NCI-H345 treated with DMSO at 0.1 percent for 48 hours (cell line): ENCODE data around the gene TOR4A.
"Not testable (repeated sequence)": the region's sequence is repeated elsewhere in the genome, so short reads cannot be mapped to it uniquely, and the experiment has no call there.

Experiments
- DNase-seq: peaks from one replicate; lab custom pipeline; 2025; ENCODE audit not compliant: unreplicated experiment; lab: John Stamatoyannopoulos, UW

The TOR4A gene

GRCh38 chr9:137251490-137252268 is 25.8 kb upstream of the TOR4A start:
- DNase-seq: no peak

GRCh38 chr9:137252555-137253506 is 24.7 kb upstream of the TOR4A start:
- DNase-seq: no peak

DNA sequence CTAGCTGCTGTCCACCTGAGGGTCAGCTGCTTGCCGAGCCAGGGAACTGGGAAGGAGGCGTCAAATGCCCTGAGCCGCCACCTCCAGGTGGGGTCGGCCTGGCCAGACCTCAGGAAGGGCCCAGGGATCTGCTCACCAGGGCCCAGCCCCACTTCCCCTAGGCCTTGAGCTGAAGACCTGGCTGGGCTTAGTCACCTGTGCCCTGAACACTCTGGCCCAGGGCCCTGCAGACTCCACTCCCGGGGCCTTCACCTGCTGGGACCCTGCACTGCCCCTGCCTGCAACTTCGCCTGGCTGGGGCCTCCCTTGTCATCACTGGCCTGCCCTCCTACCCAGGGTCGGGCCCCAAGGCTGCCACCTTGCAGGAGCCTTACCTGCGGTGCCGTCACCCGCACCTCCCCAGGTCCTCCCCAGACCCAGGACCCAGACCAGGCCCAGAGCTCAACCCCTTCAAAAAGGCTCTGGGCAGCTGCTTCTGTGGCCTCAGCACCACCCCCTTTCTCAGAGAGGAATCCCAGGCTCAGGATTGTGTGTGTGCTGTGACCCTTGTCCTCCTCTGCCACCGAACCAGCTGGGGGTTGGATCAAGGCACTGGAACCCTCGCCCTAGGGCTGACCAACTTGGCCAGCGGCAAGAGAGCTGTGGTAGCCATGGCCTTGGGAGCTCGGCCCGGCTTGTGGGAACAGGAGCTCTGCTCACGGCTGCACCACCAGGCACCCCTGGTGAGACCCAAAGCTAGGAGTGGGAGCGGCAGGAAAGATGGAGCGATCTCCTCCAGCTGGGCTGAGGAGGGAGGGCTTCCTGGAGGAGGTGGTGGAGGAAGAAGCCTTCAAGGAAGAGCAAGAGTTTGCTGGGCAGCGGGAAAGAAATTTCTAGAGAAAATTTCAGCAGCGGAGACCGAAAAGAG is 23.6 kb upstream of the TOR4A start:
- no peak for DNase-seq

- peak; percentile 64 for DNase-seq
Measured at GRCh38 chr9:137254624-137255447, 22.7 kb upstream of the TOR4A start, which contains the start of gene NELFB. Gene NELFB, plus strand, starts transcription at chr9:137255327.

- DNase-seq: no peak
Measured at GRCh38 chr9:137255448-137256114, 21.9 kb upstream of the TOR4A start.

DNA sequence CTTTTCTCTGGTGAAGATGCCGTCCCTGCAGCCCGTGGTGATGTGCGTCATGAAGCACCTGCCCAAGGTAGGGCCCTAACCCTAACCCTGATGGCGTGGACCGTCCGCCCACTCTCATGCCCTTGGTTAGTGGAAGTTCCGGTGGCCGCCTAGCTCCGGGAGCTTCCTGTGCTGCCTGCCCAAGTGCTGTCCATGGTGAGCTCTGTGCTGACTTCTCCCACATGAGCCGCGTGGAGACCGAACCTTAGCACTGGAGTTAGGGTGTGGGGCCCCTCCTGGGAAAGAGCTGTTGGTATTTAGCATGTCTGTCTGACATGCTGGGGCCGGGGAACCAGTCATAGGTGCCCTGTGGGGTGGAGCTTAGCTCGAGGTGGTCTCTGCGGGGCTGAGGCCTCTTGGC is 21.2 kb upstream of the TOR4A start:
- no peak for DNase-seq

- no peak for DNase-seq
Measured at GRCh38 chr9:137256856-137257255, 20.7 kb upstream of the TOR4A start.

- DNase-seq: not testable (repeated sequence)
Measured at GRCh38 chr9:137262173-137262908, 15.2 kb upstream of the TOR4A start.

- DNase-seq: no peak
Measured at GRCh38 chr9:137262909-137263285, 14.6 kb upstream of the TOR4A start.

DNA sequence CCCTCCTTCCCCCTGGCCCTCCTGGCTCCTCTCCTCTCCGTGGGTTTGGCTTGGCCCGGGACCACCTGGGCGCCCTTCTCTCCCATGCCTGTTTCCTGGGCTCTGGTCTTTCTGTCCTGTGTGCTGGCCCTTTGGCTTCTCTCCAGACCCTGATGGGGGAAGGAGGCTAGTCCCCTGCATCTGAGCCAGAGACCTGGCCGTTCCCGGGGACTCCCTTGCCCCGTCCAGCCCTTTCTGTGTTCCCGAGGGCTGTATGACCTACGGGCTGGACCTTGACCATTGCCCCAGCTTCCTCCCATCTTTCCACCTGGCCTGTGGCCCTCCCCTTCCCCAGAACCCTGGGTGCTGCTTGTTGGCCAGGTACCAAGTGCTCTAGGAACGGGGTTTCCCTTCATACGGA is 14.0 kb upstream of the TOR4A start:
- no peak for DNase-seq

- no peak for DNase-seq
Measured at GRCh38 chr9:137264067-137264466, 13.5 kb upstream of the TOR4A start.

GRCh38 chr9:137265496-137266161 is 11.9 kb upstream of the TOR4A start:
- no peak for DNase-seq

DNA sequence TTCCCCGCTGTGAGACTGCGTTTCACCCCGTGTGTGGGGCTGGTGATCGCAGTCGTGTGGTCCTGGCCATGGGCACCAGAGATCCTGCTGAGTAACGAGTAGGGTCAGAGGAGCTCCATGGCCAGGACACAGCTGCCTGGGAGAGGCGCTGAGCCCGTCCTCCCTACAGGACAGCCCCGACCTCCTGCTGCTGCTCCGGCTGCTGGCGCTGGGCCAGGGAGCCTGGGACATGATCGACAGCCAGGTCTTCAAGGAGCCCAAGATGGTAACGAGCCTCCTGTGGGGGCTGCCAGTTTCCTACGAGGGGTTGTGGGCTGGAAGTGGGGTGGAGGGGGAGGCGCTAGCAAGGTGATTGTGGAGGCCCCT is 11.4 kb upstream of the TOR4A start:
- DNase-seq: no peak

- DNase-seq: no peak
Measured at GRCh38 chr9:137266585-137267453, 10.7 kb upstream of the TOR4A start.

- no peak for DNase-seq
Measured at GRCh38 chr9:137267933-137268355, 9.6 kb upstream of the TOR4A start.

- no peak for DNase-seq
Measured at GRCh38 chr9:137268538-137269201, 8.9 kb upstream of the TOR4A start.

GRCh38 chr9:137269231-137269772 is 8.2 kb upstream of the TOR4A start:
- DNase-seq: no peak
